ENCODE data around the gene TRIP6.
"Not testable (repeated sequence)": the region's sequence is repeated elsewhere in the genome, so short reads cannot be mapped to it uniquely, and the experiment has no call there.

TRIP6 gene

DNA sequence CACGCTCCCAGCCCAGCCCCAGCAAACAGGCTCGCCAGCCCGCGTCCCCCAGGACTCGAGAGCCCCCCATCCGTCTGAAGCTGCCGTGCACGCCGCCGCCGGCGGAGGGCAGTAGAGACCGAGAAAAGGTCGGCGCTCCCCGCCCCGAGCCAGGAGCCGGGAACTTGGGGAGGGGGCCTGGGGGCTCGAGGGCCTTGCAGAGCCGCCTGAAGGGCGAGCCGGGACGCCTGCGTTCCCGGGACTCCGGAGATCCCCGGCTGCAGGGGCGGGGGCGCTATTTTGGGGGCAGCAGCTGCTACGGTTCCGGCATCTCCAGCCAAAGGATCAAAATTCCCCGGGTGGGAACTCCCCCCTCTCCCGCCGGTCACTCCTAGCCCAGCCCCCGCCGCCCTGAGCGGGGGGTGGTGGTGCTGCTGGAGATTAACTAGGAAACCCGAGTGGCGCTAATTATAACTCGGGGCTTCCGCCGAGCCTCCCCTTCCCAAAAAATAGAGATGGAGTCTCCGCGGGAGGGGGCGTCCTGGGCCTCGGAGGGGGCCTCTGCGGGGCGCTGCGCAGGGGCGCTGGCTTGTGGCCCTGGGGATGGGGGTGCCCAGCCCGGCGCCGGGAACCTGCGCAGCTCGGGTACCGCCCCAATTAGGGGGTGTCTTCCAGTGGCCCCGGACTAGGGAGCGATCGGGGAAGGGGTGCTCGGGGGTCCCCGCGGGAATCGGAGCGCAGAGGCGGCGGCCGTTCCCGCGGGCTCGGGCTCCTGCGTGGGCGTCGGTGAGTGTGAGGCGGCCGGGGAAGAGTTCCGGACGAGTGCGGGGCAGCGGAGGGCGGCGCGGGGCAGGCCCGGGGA is 27.9 kb downstream of the TRIP6 start:
- TF ChIP-seq TAF1 (IDR thresholded peaks at IDR 0.05; ENCODE audit: borderline replicate concordance, low read depth, low read length), result no peak
- no peak for TF ChIP-seq POLR2AphosphoS5 (IDR thresholded peaks at IDR 0.05; ENCODE audit: low read depth, low read length)
- TF ChIP-seq POLR2A (IDR thresholded peaks at IDR 0.05; ENCODE audit: low read depth, low read length), result no peak
- FAIRE-seq (peak; percentile 21), DNase-seq (ENCODE audit: insufficient read length) (no peak)

DNA sequence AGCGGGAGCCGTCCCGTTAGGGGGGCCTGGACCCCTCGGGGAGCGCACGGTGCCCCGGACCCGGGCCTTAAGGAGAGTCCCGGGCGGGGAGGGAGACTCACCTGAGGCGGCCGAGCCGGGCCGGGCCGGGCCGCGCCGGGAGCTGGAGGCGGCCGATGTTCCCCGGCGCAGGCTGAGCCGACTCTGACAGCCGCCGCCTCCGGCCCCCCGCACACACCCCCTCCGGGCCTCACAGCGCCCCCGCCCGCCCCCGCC is 28.4 kb downstream of the TRIP6 start, which contains the start of gene ACHE:
Gene ACHE (minus strand): TSS at position 188 of the 255 bp plus-strand sequence. CDS start 1,656 bp downstream, outside the sequence.
- DNase-seq (ENCODE audit: insufficient read length) (no peak), FAIRE-seq (no peak)

DNA sequence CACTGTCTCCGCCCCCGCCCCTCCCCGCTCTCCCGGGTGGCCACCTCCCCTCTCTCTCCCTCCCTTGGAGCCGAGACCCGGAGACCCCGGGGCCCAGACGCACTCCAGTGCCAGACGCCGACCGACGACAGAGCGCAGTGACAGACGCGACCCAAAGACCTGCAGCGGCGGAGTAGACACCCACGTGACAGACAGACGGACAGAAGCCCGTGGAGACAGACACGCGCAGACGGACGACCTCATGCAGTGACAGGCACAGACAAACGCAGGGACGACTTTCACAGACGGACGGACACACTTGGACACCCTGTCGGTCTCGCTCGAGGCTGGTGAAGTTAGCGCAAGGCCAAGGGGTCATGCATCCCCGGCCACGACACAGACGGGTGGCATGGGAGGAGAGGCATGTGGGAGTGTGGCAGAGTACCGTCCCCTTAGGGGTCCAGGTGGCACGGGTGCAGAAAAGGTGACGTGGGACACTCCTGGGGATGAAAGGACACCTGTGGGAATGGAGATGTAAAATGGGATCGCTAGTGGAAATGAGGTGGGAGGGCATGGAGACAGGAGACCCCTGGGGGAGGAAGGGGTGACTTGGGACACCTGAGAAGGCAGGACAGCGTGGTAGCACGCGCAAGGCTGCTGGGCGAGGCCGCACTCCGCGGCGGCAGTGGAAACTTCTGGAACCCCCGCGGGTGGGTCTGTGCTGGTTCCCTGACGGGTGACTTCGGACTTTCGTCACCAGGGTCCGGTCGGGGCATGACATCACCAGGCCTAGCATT is 29.0 kb downstream of the TRIP6 start:
- TF ChIP-seq POLR2AphosphoS5 (IDR thresholded peaks at IDR 0.05; ENCODE audit: low read depth, low read length) (no peak), TAF1 (IDR thresholded peaks at IDR 0.05; ENCODE audit: borderline replicate concordance, low read depth, low read length) (no peak), POLR2A (IDR thresholded peaks at IDR 0.05; ENCODE audit: low read depth, low read length) (no peak)
- no peak for DNase-seq (ENCODE audit: insufficient read length)
- FAIRE-seq, result peak; percentile 56

More for the DNA sequence above, 28.4 kb downstream of the TRIP6 start, which contains the start of gene ACHE:
- TF ChIP-seq TAF1 (IDR thresholded peaks at IDR 0.05; ENCODE audit: borderline replicate concordance, low read depth, low read length) (no peak), POLR2AphosphoS5 (IDR thresholded peaks at IDR 0.05; ENCODE audit: low read depth, low read length) (no peak), POLR2A (IDR thresholded peaks at IDR 0.05; ENCODE audit: low read depth, low read length) (no peak)

DNA sequence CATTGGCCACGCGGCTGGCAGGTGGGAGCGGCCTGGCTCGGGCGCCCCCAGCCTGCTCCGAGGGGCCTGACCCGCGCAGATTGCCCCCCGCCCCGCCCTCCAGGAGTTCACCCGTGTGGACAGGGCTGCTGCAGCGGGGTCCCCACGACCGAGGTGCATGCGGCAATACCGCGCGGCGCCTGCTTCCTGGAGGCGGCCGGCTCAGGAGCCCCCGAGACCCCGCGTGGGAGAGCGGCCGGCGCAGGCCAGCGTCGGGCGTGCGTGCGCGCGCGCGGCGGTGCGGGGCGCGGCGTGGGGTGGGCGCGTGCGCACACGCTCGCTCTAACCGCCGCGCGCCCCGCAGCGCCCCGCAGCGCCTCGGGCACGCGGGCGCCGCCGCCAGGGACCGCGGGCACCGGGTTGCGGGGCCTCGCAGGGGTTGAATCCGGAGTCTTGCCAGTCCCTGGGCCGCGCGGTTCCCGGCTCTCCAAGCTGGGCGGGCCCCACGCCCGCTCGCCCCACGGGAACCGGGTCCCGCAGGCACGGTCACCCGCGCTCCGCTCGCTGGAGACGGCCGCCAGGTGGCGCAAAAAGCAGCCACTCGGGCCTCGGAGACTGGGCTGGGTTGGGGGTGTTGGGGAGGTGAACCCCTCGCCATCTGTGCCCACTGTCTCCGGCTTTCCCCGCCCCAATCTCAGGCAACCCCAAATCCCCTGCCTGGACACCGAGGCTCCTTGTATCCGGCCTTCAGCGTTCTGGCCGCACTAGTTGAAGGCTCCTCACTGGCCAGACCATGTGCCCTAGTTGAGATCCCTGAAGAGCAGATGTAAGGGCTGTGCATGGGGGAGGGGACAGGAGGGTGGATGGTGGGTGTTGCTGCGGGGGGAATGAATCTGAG is 29.8 kb downstream of the TRIP6 start:
- DNase-seq (ENCODE audit: insufficient read length) (no peak), FAIRE-seq (peak; percentile 40)
- no peak for TF ChIP-seq POLR2A (IDR thresholded peaks at IDR 0.05; ENCODE audit: low read depth, low read length)
- no peak for TF ChIP-seq POLR2AphosphoS5 (IDR thresholded peaks at IDR 0.05; ENCODE audit: low read depth, low read length)
- no peak for TF ChIP-seq TAF1 (IDR thresholded peaks at IDR 0.05; ENCODE audit: borderline replicate concordance, low read depth, low read length)

DNA sequence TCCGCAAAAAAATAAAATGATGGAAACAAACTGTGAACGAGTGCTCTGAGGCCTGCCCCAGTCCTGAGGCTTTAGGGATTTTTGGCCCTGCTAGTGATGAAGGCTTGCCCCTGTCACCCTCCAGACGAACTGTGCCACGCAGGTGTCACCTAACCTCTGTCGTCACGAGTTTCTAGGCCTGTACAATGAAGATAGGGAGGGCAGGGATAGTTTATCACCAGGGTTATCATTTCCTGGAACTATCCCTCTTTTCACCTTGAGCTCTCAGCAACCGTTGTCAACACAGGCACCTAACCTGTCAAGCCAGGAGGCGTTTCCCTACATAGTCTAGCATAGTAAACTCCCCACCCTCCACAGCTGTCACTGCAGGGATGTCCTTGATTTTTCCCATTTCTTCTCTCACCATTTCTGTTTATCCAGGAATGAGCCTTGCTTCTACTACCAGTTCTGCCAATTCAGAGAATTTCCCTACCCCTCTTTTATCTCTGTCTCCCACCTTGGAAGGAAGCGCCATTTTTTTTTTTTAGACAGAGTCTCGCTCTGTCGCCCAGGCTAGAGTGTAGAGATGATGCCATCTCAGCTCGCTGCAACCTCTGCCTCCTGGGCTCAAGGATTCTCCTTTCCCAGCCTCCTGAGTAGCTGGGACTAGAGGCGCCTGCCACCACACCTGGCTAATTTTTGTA is 30.7 kb downstream of the TRIP6 start:
- FAIRE-seq (no peak), DNase-seq (ENCODE audit: insufficient read length) (no peak)
- TF ChIP-seq TAF1 (IDR thresholded peaks at IDR 0.05; ENCODE audit: borderline replicate concordance, low read depth, low read length) (no peak), POLR2A (IDR thresholded peaks at IDR 0.05; ENCODE audit: low read depth, low read length) (no peak), POLR2AphosphoS5 (IDR thresholded peaks at IDR 0.05; ENCODE audit: low read depth, low read length) (no peak)

DNA sequence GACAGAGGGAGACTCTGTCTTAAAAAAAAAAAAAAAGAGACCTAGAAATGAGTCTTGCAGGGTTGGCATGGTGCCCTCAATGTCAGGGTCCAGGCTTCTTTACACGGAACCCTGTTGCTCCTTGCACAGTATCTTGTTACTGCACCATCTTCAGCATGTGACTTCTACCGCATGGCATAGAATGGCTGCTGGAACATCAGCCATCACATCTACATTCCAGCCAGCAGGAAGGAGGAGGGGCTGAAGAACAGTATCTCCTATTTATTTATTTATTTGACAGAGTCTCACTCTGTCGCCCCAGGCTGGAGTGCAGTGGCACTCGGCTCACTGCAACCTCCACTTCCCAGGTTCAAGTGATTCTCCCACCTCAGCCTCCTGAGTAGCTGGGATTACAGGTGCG is 32.2 kb downstream of the TRIP6 start:
- no peak for TF ChIP-seq POLR2A (IDR thresholded peaks at IDR 0.05; ENCODE audit: low read depth, low read length)
- no peak for TF ChIP-seq TAF1 (IDR thresholded peaks at IDR 0.05; ENCODE audit: borderline replicate concordance, low read depth, low read length)
- TF ChIP-seq POLR2AphosphoS5 (IDR thresholded peaks at IDR 0.05; ENCODE audit: low read depth, low read length), result no peak
- DNase-seq (ENCODE audit: insufficient read length) (no peak), FAIRE-seq (no peak)

DNA sequence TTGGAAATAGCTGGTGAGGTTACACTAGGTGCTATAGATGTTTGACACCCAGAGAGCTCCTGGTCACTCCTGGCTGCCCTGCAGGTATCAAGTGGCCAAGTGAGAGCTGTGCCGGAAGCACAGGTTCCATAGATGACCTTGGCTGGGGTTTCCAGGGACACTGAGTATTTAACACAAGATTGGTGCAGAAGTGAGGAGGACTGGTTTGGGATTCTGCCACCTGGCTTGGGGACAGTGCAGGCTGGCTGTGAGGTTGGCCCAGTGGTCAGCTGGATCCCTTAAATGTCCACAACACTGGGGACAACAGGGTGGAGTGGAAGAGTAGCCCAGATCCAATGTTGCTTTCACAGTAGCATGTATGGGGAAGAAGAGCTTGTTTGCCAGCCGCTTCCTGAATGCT is 33.8 kb downstream of the TRIP6 start:
- FAIRE-seq (no peak), DNase-seq (ENCODE audit: insufficient read length) (no peak)
- TF ChIP-seq POLR2AphosphoS5 (IDR thresholded peaks at IDR 0.05; ENCODE audit: low read depth, low read length) (no peak), TAF1 (IDR thresholded peaks at IDR 0.05; ENCODE audit: borderline replicate concordance, low read depth, low read length) (no peak)

DNA sequence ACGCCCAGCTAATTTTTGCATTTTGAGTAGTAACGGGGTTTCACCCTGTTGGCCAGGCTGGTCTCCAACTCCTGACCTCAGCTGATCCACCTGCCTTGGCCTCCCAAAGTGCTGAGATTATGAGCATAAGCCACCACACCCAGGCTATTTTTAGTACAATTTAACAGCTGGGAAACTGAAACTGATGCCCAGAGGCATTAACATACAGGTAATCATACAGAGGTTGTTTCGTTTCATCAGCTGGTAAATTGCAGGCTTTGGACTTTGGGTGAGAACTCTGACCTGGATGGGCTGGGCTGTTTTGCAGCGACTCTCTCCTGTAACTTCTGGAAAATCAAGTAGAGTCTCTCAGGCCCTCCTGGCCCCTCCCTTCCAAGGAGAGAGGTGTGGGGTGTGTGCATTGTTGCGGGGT is 34.7 kb downstream of the TRIP6 start:
- no peak for TF ChIP-seq POLR2AphosphoS5 (IDR thresholded peaks at IDR 0.05; ENCODE audit: low read depth, low read length)
- TF ChIP-seq TAF1 (IDR thresholded peaks at IDR 0.05; ENCODE audit: borderline replicate concordance, low read depth, low read length), result no peak
- TF ChIP-seq POLR2A (IDR thresholded peaks at IDR 0.05; ENCODE audit: low read depth, low read length), result no peak
- FAIRE-seq, result no peak
- no peak for DNase-seq (ENCODE audit: insufficient read length)

DNA sequence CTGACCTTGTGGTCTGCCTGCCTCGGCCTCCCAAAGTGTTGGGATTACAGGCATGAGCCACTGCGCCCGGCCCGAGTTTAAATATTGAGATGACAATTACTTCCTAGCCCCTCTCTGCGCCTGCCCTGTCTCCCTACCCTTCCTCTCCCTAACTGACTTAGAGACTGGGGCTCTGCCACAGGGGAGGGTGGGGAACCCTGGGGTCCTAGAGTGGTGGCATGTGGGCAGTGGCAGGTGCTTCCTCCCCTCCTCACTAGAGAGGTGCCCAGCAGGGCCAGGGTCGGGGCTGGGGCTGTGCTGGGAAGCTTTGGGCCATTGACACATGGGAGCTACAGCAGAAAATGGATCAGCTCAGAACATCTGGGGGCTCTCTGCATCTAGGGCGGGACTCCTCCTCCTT is 35.5 kb downstream of the TRIP6 start:
- FAIRE-seq, result no peak
- no peak for DNase-seq (ENCODE audit: insufficient read length)
- no peak for TF ChIP-seq POLR2A (IDR thresholded peaks at IDR 0.05; ENCODE audit: low read depth, low read length)
- TF ChIP-seq POLR2AphosphoS5 (IDR thresholded peaks at IDR 0.05; ENCODE audit: low read depth, low read length), result no peak

DNA sequence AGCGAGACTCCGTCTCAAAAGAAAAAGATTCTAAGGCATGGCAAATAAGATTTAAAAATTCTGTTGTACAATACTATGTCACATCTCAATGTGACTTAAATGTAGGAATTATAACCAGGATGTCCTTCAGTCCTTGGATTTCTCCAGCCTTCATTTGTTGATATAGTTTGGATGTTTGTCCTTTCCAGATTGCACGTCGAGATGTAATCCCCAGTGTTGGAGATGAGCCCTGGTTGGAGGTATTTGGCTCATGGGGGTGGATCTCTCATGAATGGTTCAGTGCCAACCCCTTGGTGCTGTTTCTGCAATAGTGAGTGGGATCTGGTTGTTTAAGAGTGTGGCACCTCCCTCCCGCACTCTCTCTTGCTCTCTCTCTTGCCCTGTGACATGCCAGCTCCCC is 41.3 kb downstream of the TRIP6 start:
- FAIRE-seq, result no peak

DNA sequence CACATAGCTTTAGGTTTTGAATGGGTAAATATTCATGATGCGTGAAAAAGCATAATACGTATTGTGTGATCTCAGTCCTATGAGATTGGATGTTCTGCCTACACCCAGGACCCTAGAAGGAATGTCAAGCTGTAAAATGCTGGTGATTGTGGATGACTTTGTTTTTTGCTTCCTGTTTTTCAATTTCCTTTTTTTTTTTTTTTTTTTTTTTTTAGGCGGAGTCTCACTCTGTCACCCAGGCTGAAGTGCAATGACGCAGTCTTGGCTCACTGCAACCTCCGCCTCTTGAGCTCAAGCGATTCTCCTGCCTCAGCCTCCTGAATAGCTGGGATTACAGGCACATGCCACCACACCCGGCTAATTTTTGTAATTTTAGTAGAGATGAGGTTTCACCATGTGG is 43.3 kb downstream of the TRIP6 start:
- DNase-seq (ENCODE audit: insufficient read length); FAIRE-seq: not testable (repeated sequence)

More for the DNA sequence above, 41.3 kb downstream of the TRIP6 start:
- DNase-seq (ENCODE audit: insufficient read length), result no peak
- TF ChIP-seq POLR2A (IDR thresholded peaks at IDR 0.05; ENCODE audit: low read depth, low read length), result no peak
- no peak for TF ChIP-seq POLR2AphosphoS5 (IDR thresholded peaks at IDR 0.05; ENCODE audit: low read depth, low read length)
- TF ChIP-seq TAF1 (IDR thresholded peaks at IDR 0.05; ENCODE audit: borderline replicate concordance, low read depth, low read length), result no peak

Measured in GM12892 (cell line).